Endothelial cell of umbilical vein (primary cell): Measurements from ENCODE around the gene EED.

ENCODE experiments used
- EZH2 ChIP-seq: IDR thresholded peaks from 2 replicates; pipeline ENCODE4 v1.6.1; 2012; ENCODE audit warnings: borderline replicate concordance, low read depth, mild to moderate bottlenecking, moderate library complexity, low read length, inconsistent platforms; ENCODE audit not compliant: severe bottlenecking
- GATA2 ChIP-seq: IDR thresholded peaks from 2 replicates; pipeline ENCODE4 v1.7.0; 2011; ENCODE audit warnings: low read depth, mild to moderate bottlenecking, moderate library complexity, mixed read lengths, low read length; ENCODE audit not compliant: insufficient read length, insufficient read depth
- JUN ChIP-seq: IDR thresholded peaks from 2 replicates; pipeline ENCODE4 v1.6.1; 2011; ENCODE audit warnings: borderline replicate concordance, low read depth; ENCODE audit not compliant: insufficient read length, insufficient read depth
- MAX ChIP-seq: IDR thresholded peaks from 2 replicates; pipeline ENCODE4 v1.6.1; 2011; ENCODE audit not compliant: insufficient read depth, insufficient read length
- MYC ChIP-seq: IDR thresholded peaks from one replicate; pipeline ENCODE4 v1.6.1; 2011; ENCODE audit warnings: mild to moderate bottlenecking, low read depth, low read length
- POLR2A ChIP-seq: IDR thresholded peaks from 2 replicates; pipeline ENCODE4 v1.6.1; 2012; ENCODE audit warnings: low read depth, mild to moderate bottlenecking, control low read depth, low read length
- POLR2AphosphoS5 ChIP-seq: IDR thresholded peaks from 2 replicates; pipeline ENCODE4 v1.6.1; 2012; ENCODE audit warnings: low read depth, mild to moderate bottlenecking, control low read depth, low read length, moderate library complexity; ENCODE audit not compliant: insufficient read depth
- TF ChIP-seq, protein P1 (sequence below), 2 donors: IDR thresholded peaks; 1 replicate in 1 of 2; 2 replicates in 1 of 2; pipeline ENCODE4 v1.5.1; 2011; ENCODE audit warnings: low read length in 2 of 2, mild to moderate bottlenecking in 2 of 2, moderate library complexity in 2 of 2, control low read depth in 1 of 2, inconsistent platforms in 1 of 2, low read depth in 1 of 2; ENCODE audit not compliant: insufficient read depth in 1 of 2; ENCODE audit errors: extremely low read depth in 1 of 2

GRCh38 chr11:86275493-86276370, 31.2 kb downstream of the EED start:
- no peak for TF ChIP-seq JUN
- TF ChIP-seq, protein P1, sequence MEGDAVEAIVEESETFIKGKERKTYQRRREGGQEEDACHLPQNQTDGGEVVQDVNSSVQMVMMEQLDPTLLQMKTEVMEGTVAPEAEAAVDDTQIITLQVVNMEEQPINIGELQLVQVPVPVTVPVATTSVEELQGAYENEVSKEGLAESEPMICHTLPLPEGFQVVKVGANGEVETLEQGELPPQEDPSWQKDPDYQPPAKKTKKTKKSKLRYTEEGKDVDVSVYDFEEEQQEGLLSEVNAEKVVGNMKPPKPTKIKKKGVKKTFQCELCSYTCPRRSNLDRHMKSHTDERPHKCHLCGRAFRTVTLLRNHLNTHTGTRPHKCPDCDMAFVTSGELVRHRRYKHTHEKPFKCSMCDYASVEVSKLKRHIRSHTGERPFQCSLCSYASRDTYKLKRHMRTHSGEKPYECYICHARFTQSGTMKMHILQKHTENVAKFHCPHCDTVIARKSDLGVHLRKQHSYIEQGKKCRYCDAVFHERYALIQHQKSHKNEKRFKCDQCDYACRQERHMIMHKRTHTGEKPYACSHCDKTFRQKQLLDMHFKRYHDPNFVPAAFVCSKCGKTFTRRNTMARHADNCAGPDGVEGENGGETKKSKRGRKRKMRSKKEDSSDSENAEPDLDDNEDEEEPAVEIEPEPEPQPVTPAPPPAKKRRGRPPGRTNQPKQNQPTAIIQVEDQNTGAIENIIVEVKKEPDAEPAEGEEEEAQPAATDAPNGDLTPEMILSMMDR (IDR thresholded peaks at IDR 0.05; ENCODE audit: extremely low read depth in 1 of 2, insufficient read depth in 1 of 2, low read depth in 1 of 2, low read length in 2 of 2) = no peak
- TF ChIP-seq EZH2 = no peak
- no peak for TF ChIP-seq POLR2AphosphoS5
- TF ChIP-seq POLR2A = no peak
- no peak for TF ChIP-seq MAX
- no peak for TF ChIP-seq GATA2
- no peak for TF ChIP-seq MYC
